NCI-H2107 treated with DMSO at 0.1 percent for 48 hours (cell line): ENCODE measurements around the gene TEX26.
"Not testable (repeated sequence)": the region's sequence is repeated elsewhere in the genome, so short reads cannot be mapped to it uniquely, and the experiment has no call there.

Experiments
- DNase-seq: peaks from one replicate; lab custom pipeline; 2025; ENCODE audit not compliant: unreplicated experiment; lab: John Stamatoyannopoulos, UW

The TEX26 gene

DNA sequence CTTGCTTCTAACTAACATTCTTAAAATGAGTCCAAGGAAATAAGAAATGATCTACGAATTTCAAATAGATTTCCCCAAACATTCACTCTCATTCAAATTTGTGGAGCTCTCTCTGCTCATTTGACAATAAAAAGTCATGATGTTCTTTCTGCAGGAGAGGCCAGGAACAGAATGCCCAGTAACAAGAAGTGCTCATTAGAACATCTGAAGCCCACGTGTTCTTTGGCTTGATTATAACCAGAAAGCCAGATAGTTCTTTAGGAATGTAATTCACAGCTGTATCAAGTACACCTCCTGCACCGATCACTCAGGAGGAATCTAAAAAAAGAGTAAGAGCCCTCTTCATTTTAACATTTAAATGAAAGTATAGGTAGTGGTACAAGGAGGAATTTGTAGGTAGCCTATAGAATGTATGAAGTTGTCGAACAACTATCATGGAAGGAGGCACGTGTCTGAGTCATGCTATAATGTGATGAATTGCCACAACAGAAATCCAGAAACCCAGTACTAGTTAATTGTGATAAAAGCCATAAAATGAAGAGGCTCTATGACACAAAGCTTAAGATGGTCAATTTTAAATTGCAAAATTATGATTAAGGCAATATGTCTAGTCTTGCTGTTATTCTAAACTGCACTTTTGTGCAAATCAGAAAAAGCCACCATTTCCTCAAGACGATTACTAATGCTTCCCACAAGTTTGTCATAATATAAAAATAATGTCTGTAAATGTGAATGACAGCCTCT lies 13.6 kb upstream of the TEX26 start:
- DNase-seq: no peak

DNA sequence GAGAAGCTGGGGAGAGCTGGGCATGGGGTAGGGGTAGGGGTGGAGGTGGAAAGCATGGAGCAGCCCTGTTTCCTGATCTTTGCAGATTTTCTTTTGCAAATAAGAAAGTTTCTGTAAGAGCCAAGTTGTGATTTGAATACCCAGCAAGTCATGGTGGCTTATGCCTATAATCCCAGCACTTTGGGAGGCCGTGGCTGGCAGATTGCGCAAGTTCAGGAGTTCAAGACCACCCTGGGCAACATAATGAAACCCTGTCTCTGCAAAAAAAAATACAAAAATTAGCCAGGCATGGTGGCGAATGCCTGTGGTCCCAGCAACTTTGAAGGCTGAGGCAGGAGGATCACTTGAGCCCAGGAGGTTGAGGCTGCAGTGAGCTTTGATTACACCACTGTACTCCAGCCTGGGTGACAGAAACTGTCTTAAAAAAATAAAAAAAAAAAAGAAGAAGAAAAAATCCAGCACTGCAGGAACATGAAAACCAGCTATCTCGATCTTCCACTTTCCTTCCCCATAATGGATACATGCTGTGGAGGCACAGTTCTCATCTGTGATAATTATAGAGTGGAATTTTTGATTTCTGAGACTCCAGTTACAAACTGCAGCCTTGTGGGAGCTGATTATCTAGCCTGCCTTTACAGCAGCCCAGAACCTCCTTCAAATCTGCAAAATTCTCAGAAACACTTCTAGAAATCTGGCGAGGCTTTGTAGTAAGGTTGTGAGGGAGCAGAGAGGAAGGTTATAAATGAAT lies 12.1 kb upstream of the TEX26 start:
- no peak for DNase-seq

DNA sequence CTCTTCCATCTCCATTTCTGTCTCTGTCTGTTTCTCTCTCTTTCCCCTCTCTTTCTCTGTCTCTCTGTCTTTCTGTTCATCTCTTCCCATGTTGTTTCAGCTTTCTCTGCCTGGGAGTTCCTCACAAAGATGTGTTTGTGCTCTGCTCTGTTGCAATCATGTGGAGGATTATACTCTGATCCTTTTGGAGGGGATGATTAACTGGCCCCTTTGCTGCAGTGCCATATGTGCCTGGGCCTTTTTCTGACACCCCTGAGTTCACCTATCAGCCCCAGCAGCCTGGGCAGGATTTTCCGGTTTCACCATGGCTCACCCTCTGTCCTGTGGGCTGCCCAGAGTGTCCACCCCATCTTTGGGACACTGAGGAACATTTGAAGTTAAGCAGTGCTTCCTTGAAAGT lies 9.0 kb upstream of the TEX26 start:
- DNase-seq: no peak

DNA sequence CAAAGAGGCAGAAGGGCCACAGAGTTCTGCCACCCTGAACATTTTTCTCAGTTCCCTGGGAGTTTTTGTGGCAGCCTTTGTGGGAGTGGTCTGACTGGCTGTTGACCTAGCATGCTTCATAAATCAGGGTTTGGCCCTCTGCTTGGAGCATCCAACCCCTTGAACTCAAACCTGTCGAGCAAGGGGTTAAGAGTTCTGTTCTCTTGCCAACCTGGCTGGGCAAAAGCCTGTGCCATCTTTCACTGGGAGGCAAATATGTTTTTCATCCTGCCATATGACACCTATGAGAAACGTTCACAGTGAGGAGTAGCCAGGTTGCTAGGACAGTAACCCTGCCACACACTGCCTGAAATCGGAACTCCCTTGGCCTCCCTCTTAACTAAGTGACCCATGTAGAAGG lies 7.7 kb upstream of the TEX26 start:
- DNase-seq: no peak

DNA sequence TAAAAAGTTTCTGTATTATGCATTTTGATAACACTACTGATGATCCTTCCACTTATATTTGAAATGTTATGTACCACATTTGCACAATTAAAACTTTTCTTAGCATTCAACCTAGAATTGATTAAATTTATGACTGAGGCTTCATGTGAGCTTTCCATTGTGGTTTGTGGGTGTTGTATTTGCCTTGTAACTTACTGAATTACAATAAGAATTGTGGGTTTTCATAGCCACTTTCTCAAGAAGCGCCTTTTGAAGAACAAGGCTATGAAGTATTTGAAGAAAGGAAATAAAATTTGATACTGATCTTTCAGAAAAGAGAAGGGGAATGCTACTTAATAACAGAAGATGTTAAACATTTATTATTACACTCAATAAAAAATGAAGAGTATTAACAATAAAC lies 7.0 kb upstream of the TEX26 start:
- no peak for DNase-seq

DNA sequence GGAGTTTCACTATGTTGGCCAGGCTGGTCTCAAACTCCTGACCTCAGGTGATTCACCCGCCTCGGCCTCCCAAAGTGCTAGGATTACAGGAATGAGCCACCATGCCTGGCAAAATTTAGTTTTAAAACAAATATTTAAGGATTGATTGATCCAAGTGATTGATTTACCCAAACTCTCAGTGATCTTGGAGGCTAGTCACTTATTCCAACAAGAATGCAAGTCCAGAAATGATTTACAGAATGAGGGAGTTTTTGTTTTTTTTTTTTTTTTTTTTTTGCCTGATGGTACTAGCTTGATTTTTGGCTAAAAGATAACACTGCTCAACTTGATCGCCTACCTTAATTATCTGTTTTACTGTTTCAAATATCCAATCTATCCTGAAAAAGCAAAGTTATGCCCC lies 5.7 kb upstream of the TEX26 start:
- no peak for DNase-seq

DNA sequence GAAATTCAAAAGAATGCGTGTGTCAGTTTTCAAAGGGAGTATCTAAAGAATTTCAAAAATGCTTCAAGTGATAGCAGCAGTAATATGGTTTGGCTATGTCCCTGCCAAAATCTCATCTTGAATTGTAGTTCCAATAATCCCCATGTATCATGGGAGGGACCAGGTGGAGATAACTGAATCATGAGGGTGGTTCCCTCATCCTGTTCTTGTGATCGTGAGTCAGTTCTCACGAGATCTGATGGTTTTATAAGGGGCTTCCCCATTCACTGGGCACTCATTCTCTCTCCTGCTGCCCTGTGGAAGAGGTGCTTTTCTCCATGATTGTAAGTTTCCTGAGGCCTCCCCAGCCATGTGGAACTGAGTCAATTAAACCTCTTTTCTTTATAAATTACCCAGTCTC lies 5.3 kb upstream of the TEX26 start:
- not testable (repeated sequence) for DNase-seq

DNA sequence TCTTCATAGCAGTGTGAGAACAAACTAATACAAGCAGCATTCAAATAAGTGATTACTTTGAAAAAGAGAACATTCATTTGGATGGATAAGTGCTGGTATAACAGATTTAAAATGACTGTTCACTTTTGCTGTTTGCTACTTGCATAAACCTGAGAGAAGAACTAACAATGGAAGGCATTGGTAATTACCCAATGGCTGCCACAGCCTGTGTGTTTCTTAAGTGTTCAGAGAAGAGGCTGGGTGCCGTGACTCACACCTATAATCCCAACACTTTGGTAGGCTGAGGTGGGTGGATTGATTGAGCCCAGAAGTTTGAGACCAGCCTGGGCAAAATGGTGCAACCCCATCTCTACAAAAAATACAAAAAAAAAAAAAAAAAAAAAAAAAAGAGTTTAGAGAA lies 4.9 kb upstream of the TEX26 start:
- no peak for DNase-seq

DNA sequence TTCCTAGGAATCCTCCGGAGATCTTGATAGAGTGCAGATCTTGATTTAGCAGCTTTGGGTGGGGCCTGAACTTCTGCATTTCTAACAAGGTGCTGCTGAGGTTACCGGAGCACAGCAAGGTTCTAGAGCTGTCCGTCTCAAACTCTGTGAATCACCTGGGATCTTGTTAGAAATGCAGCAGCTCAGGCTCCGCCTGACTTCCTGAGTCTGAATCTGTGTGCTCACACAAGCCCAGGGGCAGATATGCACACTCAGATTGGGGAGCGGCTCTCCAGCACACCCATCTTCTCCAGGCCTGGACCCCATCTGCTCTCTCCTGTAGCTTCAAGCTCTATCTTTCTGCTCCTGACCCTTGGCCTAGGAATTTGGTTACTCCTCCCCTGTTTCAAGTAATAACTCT lies 3.5 kb upstream of the TEX26 start:
- DNase-seq: no peak

DNA sequence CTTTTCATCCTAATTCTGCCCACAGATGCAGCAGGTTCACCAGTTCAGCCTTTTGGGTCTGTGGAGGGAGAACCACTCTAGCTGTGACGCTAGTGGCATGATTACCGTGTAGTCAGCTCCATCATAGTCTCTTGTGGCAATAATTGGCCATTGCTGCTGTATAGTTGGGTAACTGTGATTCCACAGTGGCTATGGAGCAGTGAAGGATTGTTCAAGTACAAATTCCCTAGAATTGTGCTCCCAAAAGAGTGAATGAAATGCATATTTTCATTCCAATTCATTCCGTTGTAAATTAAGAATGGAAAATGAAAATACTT lies 856 bp downstream of the TEX26 start:
- DNase-seq: no peak

DNA sequence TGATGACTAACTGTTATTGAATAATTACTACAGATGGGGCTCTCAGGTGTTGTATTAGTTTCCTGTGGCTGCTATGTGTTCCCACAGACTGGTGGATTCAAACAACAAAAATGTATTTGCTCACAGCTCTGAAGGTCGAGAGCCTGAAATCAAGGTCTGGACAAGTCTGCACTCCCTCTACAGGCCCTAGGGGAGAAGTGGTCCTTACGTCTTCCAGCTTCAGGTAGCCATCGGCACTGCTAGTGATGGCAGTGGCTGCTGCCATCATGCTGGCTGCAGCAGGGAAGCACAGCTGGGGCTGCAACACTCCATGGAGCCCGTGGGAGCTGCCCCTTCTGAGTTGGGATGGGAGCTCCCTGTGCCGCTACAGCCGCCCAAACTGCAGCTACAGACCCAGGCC lies 1.9 kb downstream of the TEX26 start:
- DNase-seq: no peak

DNA sequence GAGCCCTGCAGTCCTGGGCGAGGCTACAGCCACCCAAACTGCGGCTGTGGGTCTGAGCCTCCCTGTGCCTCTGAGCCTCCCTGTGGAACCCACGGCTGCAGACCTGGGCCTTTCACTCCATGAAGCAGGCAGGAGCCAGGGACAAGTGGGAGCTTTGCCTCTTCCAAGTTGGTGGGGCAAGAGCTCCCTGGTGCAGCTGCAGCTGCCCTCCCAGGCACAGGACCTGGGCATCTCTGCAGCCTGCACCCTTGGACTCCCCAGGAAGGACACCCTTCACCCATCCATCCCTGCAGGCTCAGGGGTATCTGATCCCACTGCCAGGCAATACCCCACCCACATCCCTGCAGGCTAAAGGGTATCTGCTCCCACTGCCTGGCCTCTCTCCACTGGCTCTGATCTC lies 2.3 kb downstream of the TEX26 start:
- no peak for DNase-seq

DNA sequence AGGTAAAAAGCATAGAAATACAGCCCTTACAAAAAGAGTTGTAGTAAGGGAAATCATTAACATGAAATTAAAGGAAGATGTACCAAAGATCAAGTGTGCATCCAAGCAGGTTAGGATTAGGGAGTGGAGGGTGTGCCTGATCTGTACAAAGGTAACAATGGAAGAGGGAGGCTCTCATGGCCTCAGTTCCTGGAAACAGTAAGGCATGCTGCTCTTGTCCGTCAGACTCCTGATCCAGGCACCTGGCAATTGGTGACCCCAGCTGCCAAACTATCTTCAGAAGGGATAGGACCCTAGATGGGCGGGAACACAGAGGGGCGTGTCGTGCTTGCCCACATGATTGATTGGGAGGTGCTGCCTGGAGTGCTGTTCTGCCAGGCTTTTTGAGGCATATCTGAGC lies 4.5 kb downstream of the TEX26 start:
- DNase-seq: no peak

DNA sequence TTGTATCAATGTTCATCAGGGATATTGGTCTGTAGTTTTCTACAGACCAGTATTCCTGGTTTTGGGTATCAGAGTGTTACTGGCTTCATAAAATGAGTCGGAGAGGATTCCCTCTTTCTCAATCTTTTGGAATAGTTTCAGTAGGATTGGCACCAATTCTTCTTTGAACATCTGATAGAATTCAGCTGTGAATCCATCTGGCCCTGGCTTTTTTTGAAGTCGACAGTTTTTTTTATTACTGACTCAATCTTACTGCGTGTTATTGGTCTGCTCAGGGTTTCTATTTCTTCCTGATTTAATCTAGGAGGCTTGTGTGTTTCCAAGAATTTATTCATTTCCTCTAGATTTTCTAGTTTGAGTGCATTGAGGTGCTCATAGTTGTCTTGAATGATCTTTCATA lies 11.4 kb downstream of the TEX26 start:
- DNase-seq: no peak

DNA sequence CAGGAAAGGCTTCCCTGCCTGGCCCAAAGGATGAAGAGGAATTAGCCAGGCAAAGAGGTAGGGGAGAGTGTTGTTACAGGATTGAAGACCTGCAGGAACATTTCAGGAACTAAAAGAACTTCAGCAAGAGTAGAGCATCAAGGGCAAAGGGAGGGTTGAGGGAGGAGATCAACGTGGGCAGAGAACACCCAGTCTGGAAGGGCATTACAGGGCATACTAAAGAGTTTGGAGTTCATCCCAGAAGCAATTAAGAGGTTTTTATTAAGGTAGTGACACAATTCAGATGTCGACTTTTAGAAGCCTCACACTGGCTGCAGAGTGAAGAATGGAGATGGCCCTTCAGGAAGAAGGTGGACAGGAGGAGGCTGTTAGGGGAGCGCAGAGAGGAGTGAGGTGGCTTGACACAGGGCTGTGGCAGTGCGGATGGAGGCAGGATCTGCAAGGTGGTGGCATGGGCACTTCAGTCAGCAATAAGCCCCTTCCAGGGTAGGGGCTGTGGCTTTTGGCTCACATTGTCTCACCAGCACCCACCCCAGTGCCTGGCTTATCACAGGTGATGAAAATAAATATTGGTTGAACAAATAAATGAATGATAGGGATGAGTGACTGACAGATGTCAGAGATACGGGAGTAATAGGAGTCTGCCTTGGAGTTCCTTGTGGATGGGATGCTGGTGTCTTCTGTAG lies 24.9 kb downstream of the TEX26 start:
- DNase-seq: no peak

DNA sequence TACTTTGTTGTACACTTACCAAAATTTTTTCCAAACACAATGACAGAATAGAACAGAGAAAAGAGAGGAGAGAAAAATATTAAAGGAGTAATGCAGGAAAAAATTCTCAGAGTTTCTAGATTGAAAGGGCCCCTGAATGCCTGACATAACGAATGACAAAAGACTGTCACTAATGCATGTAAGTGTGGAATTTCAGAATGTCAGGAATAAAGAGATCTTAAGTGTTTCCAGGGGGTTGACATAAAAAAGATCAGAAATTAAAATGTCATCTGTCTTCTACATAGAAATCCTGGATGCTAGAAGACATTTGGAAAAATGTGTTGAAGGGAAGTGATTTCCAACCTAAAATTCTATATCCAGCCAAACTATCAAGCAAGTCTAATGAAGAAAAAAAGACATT lies 27.2 kb downstream of the TEX26 start:
- DNase-seq: no peak

DNA sequence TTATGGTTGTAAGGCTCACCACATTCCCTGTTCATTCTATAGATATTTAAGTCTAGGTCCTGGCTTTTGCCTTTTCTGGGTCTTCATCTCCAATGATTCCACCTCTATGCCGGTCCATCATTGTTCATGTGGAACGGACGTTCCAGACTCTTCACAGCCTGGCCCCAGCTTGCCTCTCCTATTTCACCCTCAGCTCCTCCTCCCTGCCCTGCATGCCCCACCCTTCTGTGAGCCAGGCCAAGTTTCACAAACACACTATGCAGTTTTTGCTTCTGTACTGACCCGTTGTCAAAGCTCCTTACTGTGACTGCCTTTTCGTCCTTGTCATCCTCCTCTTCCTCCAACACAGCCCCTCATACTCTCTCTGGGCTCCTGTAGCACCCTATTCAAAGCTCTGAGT lies 31.3 kb downstream of the TEX26 start:
- no peak for DNase-seq

DNA sequence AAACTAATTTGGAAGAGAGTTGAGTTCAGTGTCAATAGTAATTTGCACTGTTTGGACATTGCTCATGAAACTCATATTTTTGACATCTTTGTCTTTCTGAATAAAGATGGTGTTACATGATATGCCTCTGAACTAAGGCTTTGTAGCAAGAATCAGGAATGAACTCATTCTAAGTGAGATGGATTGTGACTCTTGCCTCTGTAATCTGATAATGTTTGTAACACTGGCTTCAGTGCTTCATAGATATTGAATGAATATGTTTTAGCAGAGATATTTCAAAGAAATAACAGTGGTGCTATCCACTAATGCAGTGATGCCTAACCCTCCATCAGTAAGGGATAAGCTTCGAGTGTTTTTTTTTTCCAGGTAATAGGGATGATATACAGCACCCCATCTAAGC lies 32.9 kb downstream of the TEX26 start:
- DNase-seq: no peak

DNA sequence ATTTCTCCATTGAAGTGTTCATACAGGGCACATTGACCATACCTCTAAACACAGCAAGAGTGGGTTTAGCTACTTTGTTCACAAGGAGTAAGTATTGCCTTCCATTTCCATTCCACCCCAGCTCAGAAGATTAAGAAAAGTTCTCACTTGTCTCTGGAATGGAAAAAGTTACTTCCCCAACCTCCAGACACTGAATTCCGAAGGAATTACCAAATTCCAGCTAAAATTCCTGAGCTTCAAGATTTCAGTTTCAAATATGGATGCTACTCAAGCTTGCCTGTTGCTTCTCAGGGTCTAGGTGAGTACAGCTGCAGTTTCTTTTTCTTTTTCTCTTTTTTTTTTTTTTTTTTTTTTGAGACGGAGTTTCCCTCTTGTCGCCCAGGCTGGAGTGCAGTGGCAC lies 33.6 kb downstream of the TEX26 start:
- no peak for DNase-seq

DNA sequence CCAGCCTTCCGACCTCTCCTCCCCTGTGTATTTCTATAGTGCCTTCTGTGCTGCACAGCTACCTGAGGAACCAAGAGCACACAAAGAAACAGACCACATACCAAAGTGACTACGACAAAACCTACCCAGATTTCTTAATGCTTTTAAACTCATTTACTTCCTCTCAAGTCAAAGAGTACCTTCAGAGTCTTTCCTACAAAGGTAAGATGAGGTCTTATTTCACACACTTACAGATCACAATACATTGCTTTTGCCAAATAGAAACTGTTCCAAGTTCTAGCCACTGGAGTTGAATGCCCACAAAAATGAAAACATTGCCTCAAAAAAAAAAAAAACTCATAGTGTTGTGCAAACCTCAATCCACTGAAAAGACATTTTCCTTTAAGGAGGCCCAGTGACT lies 36.4 kb downstream of the TEX26 start:
- no peak for DNase-seq

DNA sequence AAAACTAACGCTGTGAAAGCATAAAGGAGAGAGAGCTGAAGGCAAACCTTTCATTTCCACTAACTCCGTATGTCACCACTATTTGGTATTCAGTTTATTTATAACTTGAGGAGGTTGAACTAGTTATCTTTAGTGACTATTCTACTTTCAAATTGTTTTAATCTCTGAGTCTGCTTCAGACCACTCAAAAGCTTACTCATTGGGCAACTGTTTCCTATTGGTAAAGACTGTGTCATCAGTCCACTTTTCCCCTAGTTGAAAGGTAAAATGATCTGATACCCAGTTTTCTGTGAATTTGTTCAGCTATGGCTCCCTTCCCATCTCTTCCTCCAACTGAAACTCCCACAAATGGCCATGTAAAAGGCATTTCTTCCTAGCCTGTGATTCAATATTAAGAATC lies 39.1 kb downstream of the TEX26 start:
- no peak for DNase-seq

DNA sequence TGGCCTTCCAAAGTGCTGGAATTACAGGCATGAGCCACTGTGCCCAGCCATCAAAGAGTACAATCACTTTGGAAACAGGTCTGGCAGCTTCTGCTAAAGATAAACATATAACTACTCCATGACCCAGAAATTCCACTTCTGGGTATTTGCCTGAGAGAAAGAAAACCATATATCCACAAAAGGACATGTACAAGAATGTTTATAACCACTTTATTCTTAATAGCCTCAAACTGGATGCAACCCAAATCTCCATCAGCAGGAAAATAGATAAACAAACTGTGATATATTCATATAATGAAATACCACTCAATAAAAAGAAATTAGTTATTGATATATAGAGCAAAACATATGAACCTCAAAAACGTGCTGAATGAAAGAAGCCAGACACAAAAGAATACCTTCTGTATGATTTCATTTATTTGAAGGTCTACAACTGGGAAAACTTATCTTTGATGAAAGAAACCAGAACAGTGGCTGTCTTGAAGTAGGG lies 40.5 kb downstream of the TEX26 start:
- DNase-seq: no peak
